MM.1S (cell line): ENCODE data around the gene MUC20.

Experiments
- EZH2 ChIP-seq: fragments of 300-600 bp; sonication (generic); optimal IDR thresholded peaks from 2 replicates; pipeline ENCODE3; 2017; ENCODE audit warnings: low read depth, mild to moderate bottlenecking, antibody characterized with exemption, low read length, mixed read lengths
- EZH2phosphoT487 ChIP-seq: fragments of 300-600 bp; sonication (generic); IDR thresholded peaks from 2 replicates; pipeline ENCODE4 v1.6.1; 2018; ENCODE audit warnings: antibody characterized with exemption, low read length
- TF ChIP-seq, protein P1 (sequence below): fragments of 300-600 bp; sonication (generic); IDR thresholded peaks from 2 replicates; pipeline ENCODE4 v1.5.1; 2016; ENCODE audit warnings: antibody characterized with exemption, low read length, mixed read lengths

DNA sequence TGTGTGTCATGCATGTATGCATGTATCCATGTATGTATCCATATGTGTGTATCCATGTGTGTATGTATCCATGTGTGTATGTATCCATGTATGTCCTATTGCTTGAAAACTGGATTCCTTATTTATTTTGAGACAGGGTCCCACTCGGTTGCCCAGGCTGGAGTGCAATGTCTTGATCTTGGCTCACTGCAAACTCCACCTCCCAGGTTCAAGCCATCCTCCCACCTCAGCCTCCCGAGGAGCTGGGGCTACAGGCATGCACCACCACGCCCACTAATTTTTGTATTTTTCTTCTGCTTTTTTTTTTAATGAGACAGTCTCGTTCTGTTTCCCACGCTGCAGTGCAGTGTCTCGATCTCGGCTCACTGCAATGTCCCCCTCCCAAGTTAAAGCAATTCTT lies 34.1 kb downstream of the MUC20 start:
- TF ChIP-seq, protein P1, sequence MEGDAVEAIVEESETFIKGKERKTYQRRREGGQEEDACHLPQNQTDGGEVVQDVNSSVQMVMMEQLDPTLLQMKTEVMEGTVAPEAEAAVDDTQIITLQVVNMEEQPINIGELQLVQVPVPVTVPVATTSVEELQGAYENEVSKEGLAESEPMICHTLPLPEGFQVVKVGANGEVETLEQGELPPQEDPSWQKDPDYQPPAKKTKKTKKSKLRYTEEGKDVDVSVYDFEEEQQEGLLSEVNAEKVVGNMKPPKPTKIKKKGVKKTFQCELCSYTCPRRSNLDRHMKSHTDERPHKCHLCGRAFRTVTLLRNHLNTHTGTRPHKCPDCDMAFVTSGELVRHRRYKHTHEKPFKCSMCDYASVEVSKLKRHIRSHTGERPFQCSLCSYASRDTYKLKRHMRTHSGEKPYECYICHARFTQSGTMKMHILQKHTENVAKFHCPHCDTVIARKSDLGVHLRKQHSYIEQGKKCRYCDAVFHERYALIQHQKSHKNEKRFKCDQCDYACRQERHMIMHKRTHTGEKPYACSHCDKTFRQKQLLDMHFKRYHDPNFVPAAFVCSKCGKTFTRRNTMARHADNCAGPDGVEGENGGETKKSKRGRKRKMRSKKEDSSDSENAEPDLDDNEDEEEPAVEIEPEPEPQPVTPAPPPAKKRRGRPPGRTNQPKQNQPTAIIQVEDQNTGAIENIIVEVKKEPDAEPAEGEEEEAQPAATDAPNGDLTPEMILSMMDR = no peak
- TF ChIP-seq EZH2phosphoT487 (no peak), EZH2 (no peak)
